Panc1 (cell line): Measurements from ENCODE around the gene SETDB2. TPM values are rescaled to one million over a fixed set of nuclear protein-coding genes. Genes with fewer than 3 reads are reported as not detected.

Source experiments
- ATAC-seq: fragments of 200-7000 bp; cut with Tn5 transposase; 2 replicates; pipeline ENCODE4 v1.9.1; 2020; ENCODE audit warnings: mild to moderate bottlenecking, moderate library complexity
- BruUV-seq: library from RNA; stranded (reverse); fragments of 400-500 nt; replicated peaks from 2 replicates; lab custom pipeline; 2021; lab: Mats Ljungman, UMichigan
- CTCF ChIA-PET: fragments of 300-600 bp; sonication (Branson Sonifier 250); formaldehyde crosslinking; loops from one replicate; lab custom pipeline; 2022; ENCODE audit warnings: antibody characterized with exemption; lab: Charles Lee
- POLR2A ChIA-PET: fragments of 300-600 bp; sonication (Branson Sonifier 250); formaldehyde crosslinking; loops from one replicate; lab custom pipeline; 2022; ENCODE audit warnings: antibody characterized with exemption; lab: Charles Lee
- DNase-seq: peaks from one replicate; pipeline ENCODE4 v3.0.0-alpha.2; 2010; ENCODE audit warnings: low read depth, low spot score
- H3K27ac ChIP-seq: 2 replicates; pipeline ENCODE4 v1.5.1; 2011; ENCODE audit warnings: mild to moderate bottlenecking, low read length, inconsistent platforms
- H3K27me3 ChIP-seq: fragments of 200-500 bp; sonication (Bioruptor generic); 2 replicates; pipeline ENCODE4 v1.6.0; 2014; ENCODE audit warnings: low read length, inconsistent platforms; ENCODE audit not compliant: control insufficient read depth, insufficient read depth
- H3K36me3 ChIP-seq: fragments of 200-500 bp; sonication (Bioruptor generic); 2 replicates; pipeline ENCODE4 v1.5.1; 2014; ENCODE audit warnings: inconsistent platforms, mild to moderate bottlenecking, low read length, moderate library complexity; ENCODE audit not compliant: control insufficient read depth, insufficient read depth
- H3K4me1 ChIP-seq: 2 replicates; pipeline ENCODE4 v1.5.1; 2011; ENCODE audit warnings: inconsistent platforms, mild to moderate bottlenecking, low read length, moderate library complexity; ENCODE audit not compliant: control insufficient read depth, insufficient read depth
- H3K4me3 ChIP-seq, 2 experiments: 2 replicates each; pipeline ENCODE4 v1.5.1; 2011 to 2012; ENCODE audit warnings: low read depth in 2 of 2, low read length in 2 of 2, mild to moderate bottlenecking in 2 of 2, inconsistent platforms in 1 of 2, moderate library complexity in 1 of 2
- H3K9me3 ChIP-seq: fragments of 200-500 bp; sonication (Bioruptor generic); 2 replicates; pipeline ENCODE4 v1.5.1; 2014; ENCODE audit warnings: low read depth, mild to moderate bottlenecking, inconsistent platforms, low read length, moderate library complexity; ENCODE audit not compliant: control insufficient read depth, insufficient read depth
- CTCF ChIP-seq: fragments of 450-650 bp; IDR thresholded peaks from 2 replicates; pipeline ENCODE4 v1.5.1; 2017; ENCODE audit warnings: mild to moderate bottlenecking
- POLR2AphosphoS5 ChIP-seq: IDR thresholded peaks from 2 replicates; pipeline ENCODE4 v1.6.1; 2012; ENCODE audit warnings: mild to moderate bottlenecking, low read depth, low read length, moderate library complexity
- SIN3A ChIP-seq: IDR thresholded peaks from 2 replicates; pipeline ENCODE4 v1.6.1; 2012; ENCODE audit warnings: low read depth, mild to moderate bottlenecking, low read length, moderate library complexity, borderline replicate concordance; ENCODE audit not compliant: insufficient read depth
- TCF7L2 ChIP-seq: IDR thresholded peaks from 2 replicates; pipeline ENCODE4 v1.6.1; 2011; ENCODE audit warnings: mild to moderate bottlenecking, low read depth, low read length, inconsistent platforms
- in situ Hi-C: cut with HindIII; loops from 2 replicates; pipeline ENCODE4 v1.10.0; 2016; ENCODE audit warnings: low sequenced_read_pairs, low pct_unique_long_range_greater_than_20kb
- intact Hi-C: fragments of 100-400 bp; cut with micrococcal nuclease; formaldehyde crosslinking; loops from one replicate; pipeline ENCODE4 v1.10.0; 2022; ENCODE audit not compliant: unreplicated experiment
- total RNA-seq: library from RNA; stranded (reverse); gene quantifications from one replicate; pipeline ENCODE4 v1.2.1, GENCODE V29; 2021; ENCODE audit not compliant: unreplicated experiment
- TF ChIP-seq, protein P1 (sequence below), 2 experiments: IDR thresholded peaks; 2 replicates each; pipeline ENCODE4 v1.6.1; 2011 to 2012; ENCODE audit warnings: low read depth in 2 of 2, control low read depth in 1 of 2, low read length in 1 of 2, mild to moderate bottlenecking in 1 of 2, moderate library complexity in 1 of 2; ENCODE audit not compliant: insufficient read depth in 1 of 2

Gene SETDB2
- total RNA-seq, 1 experiment from 2014 or later = 6.1 TPM

DNA sequence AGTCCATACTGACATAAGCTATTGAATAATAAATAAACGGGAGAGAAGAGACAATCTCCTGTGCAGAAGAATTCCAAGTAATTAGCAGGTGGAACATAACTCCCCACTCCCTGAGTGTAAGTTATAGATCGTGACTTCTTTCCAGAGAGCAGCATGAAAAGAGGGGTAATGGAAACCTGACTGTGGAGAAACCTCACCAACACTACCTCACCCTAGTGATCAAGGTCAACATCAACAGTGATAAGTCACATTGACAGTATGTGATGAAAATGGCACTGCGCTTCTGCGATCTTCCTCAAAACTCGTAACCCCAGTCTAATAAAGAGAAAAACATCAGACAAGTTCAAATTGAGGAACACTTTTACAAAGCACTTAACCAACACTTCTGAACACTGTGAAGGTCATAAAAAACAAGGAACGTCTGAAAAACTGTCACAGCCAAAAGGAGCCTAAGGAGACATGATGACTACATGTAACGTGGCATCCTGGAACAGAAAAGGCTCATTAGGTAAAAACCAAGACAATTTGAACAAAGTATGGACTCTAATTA lies 20.0 kb upstream of the SETDB2 start:
- Histone ChIP-seq H3K36me3 (no peaks in the 10 kb centered on the region), H3K9me3 (no peaks in the 10 kb centered on the region), H3K4me1 (no peaks in the 10 kb centered on the region), H3K27ac (no peak overlapping the region), H3K4me3 (no peak overlapping the region), H3K27me3 (no peaks in the 10 kb centered on the region)
- ChIA-PET CTCF (no interaction called here), POLR2A (no interaction called here)
- no TSS peak for BruUV-seq
- ATAC-seq (no peak), DNase-seq (no peak)
- intact Hi-C loops = no loop called here
- TF ChIP-seq POLR2AphosphoS5 (no peak), SIN3A (no peak), TCF7L2 (no peak)
- TF ChIP-seq, protein P1, sequence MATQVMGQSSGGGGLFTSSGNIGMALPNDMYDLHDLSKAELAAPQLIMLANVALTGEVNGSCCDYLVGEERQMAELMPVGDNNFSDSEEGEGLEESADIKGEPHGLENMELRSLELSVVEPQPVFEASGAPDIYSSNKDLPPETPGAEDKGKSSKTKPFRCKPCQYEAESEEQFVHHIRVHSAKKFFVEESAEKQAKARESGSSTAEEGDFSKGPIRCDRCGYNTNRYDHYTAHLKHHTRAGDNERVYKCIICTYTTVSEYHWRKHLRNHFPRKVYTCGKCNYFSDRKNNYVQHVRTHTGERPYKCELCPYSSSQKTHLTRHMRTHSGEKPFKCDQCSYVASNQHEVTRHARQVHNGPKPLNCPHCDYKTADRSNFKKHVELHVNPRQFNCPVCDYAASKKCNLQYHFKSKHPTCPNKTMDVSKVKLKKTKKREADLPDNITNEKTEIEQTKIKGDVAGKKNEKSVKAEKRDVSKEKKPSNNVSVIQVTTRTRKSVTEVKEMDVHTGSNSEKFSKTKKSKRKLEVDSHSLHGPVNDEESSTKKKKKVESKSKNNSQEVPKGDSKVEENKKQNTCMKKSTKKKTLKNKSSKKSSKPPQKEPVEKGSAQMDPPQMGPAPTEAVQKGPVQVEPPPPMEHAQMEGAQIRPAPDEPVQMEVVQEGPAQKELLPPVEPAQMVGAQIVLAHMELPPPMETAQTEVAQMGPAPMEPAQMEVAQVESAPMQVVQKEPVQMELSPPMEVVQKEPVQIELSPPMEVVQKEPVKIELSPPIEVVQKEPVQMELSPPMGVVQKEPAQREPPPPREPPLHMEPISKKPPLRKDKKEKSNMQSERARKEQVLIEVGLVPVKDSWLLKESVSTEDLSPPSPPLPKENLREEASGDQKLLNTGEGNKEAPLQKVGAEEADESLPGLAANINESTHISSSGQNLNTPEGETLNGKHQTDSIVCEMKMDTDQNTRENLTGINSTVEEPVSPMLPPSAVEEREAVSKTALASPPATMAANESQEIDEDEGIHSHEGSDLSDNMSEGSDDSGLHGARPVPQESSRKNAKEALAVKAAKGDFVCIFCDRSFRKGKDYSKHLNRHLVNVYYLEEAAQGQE (IDR thresholded peaks at IDR 0.05; ENCODE audit: insufficient read depth in 1 of 2, low read depth in 2 of 2, low read length in 1 of 2) = no peak
- in situ Hi-C loops = no loop called here

DNA sequence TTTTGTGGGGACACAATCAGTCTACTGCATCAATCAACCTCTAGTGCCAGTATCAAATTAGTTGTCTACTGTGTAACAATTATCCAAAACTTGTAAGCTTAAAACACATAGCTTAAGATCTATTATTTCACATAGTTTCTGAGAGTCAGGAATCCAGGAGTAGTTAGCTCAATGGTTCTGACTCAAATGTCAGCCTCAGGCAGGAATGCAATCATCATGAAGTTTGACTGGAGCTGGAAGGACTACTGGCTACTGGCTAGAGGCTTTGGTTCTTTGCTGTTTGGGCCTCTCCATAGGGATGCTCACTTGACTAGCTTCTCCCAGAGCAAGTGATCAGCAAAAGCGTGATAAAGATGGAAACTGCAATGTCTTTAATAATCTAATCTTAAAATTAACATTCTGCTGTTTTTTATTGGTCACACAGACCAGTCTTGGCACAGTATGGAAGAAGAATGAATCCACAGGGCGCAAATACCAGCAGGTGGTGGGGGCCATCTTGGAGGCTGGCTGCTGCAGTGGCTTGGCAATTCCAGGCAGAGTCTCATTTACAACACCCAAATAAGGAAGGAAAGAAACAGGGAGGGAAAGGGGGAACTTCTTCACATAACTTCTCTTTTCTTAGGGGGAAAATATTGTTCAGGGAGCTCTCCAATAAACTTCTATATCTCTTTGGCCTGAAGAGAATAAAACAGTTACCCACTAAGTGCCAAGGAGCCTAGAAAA lies 15.9 kb upstream of the SETDB2 start:
- Histone ChIP-seq H3K27ac (no peak overlapping the region), H3K9me3 (no peaks in the 10 kb centered on the region), H3K4me3 (no peak overlapping the region), H3K36me3 (no peaks in the 10 kb centered on the region), H3K4me1 (no peaks in the 10 kb centered on the region), H3K27me3 (no peaks in the 10 kb centered on the region)
- BruUV-seq = no TSS peak
- POLR2A ChIA-PET = no interaction called here
- intact Hi-C loops = no loop called here
- in situ Hi-C loops = no loop called here
- DNase-seq = no peak
- CTCF ChIA-PET = no interaction called here
- ATAC-seq = no peak
- TF ChIP-seq, protein P1 (IDR thresholded peaks at IDR 0.05; ENCODE audit: insufficient read depth in 1 of 2, low read depth in 2 of 2, low read length in 1 of 2) = no peak
- TF ChIP-seq POLR2AphosphoS5 (no peak), SIN3A (no peak), CTCF (no peak), TCF7L2 (no peak)
